MCF 10A (cell line): Measurements from ENCODE around the gene HPCAL1. TPM values are rescaled to one million over a fixed set of nuclear protein-coding genes. Genes with fewer than 3 reads are reported as not detected.

Source experiments
- BruUV-seq: library from RNA; stranded (reverse); fragments of 400-500 nt; replicated peaks from 2 replicates; lab custom pipeline; 2021; lab: Mats Ljungman, UMichigan
- CTCF ChIA-PET: fragments of 300-600 bp; sonication (Branson Sonifier 250); formaldehyde crosslinking; extraction: SDS; loops from one replicate; lab custom pipeline; 2021; ENCODE audit warnings: antibody characterized with exemption, inconsistent platforms; lab: Yijun Ruan, JAX
- POLR2A ChIA-PET: fragments of 300-600, 350-650 bp; sonication (Branson Sonifier 250); formaldehyde crosslinking; extraction: SDS; loops from one replicate; lab custom pipeline; 2020; ENCODE audit warnings: antibody characterized with exemption, inconsistent platforms; lab: Yijun Ruan, JAX
- DNase-seq: peaks from one replicate; pipeline ENCODE4 v3.0.0-alpha.2; 2018; ENCODE audit not compliant: unreplicated experiment
- H3K27ac Mint-ChIP-seq: one replicate; pipeline ENCODE4 v1.8.0; 2022; ENCODE audit warnings: mild to moderate bottlenecking, low read depth, mixed read lengths; ENCODE audit not compliant: unreplicated experiment
- H3K27me3 Mint-ChIP-seq: one replicate; pipeline ENCODE4 v1.8.0; 2022; ENCODE audit warnings: mixed read lengths; ENCODE audit not compliant: insufficient read depth, unreplicated experiment
- H3K36me3 Mint-ChIP-seq: one replicate; pipeline ENCODE4 v1.8.0; 2022; ENCODE audit warnings: mild to moderate bottlenecking, moderate library complexity, mixed read lengths; ENCODE audit not compliant: insufficient read depth, unreplicated experiment
- H3K4me1 Mint-ChIP-seq: one replicate; pipeline ENCODE4 v1.8.0; 2022; ENCODE audit warnings: mixed read lengths; ENCODE audit not compliant: insufficient read depth, unreplicated experiment
- H3K4me3 Mint-ChIP-seq: one replicate; pipeline ENCODE4 v1.8.0; 2022; ENCODE audit warnings: mild to moderate bottlenecking, moderate library complexity, mixed read lengths; ENCODE audit not compliant: unreplicated experiment
- H3K9me3 Mint-ChIP-seq: one replicate; pipeline ENCODE4 v1.8.0; 2022; ENCODE audit warnings: mixed read lengths; ENCODE audit not compliant: unreplicated experiment
- CTCF ChIP-seq: fragments of 200-600 bp; IDR thresholded peaks from one replicate; pipeline ENCODE4 v1.8.0; 2022; ENCODE audit warnings: antibody characterized with exemption, mild to moderate bottlenecking; ENCODE audit not compliant: unreplicated experiment
- intact Hi-C: fragments of 100-400 bp; cut with micrococcal nuclease; formaldehyde crosslinking; loops from 2 replicates; pipeline ENCODE4 v1.14.1; 2022
- total RNA-seq: library from RNA; stranded (reverse); gene quantifications from 2 replicates; pipeline ENCODE4 v1.2.3, GENCODE V29; 2022

The HPCAL1 gene
- total RNA-seq, 1 experiment from 2014 or later: 144 TPM

- DNase-seq: no peak
- H3K4me1 Mint-ChIP-seq: peaks cover 11% of the 10 kb centered on the region
- TF ChIP-seq CTCF: no peak
- H3K27me3 Mint-ChIP-seq: no peaks in the 10 kb centered on the region
- BruUV-seq: no TSS peak
- no peaks in the 10 kb centered on the region for H3K9me3 Mint-ChIP-seq
- H3K27ac Mint-ChIP-seq: peak overlapping the region; percentile 42
- ChIA-PET CTCF (interaction anchor here (0.5 to 0.6 kb wide), 2 partner anchors 25 to 240 kb away, joined by 3 to 4 read pairs; no protein-coding TSS in a partner anchor), POLR2A (interaction anchor here (1.7 kb wide), 1 partner anchor 29 kb away, joined by 3 read pairs; no protein-coding TSS in a partner anchor)
- H3K36me3 Mint-ChIP-seq: peaks cover 18% of the 10 kb centered on the region
- no peak overlapping the region for H3K4me3 Mint-ChIP-seq
- intact Hi-C loops: no loop called here
Measured at GRCh38 chr2:10363861-10364610, 61.3 kb downstream of the HPCAL1 start.

GRCh38 chr2:10365412-10365811 lies 62.7 kb downstream of the HPCAL1 start:
- no peak overlapping the region for H3K4me3 Mint-ChIP-seq
- no peak for TF ChIP-seq CTCF
- H3K27me3 Mint-ChIP-seq: no peaks in the 10 kb centered on the region
- no peak overlapping the region for H3K27ac Mint-ChIP-seq
- no peak for DNase-seq
- H3K9me3 Mint-ChIP-seq: no peaks in the 10 kb centered on the region
- H3K4me1 Mint-ChIP-seq: peaks cover 16% of the 10 kb centered on the region
- ChIA-PET CTCF (interaction anchor here (0.6 kb wide), 1 partner anchor 8 kb away, joined by 6 read pairs; no protein-coding TSS in a partner anchor), POLR2A (no interaction called here)
- peaks cover 17% of the 10 kb centered on the region for H3K36me3 Mint-ChIP-seq
- BruUV-seq: no TSS peak
- intact Hi-C loops: no loop called here

- no peak for TF ChIP-seq CTCF
- no peak for DNase-seq
- H3K27me3 Mint-ChIP-seq: no peaks in the 10 kb centered on the region
- CTCF ChIA-PET: interaction anchor here (0.5 kb wide), 1 partner anchor 79 kb away, joined by 8 read pairs; no protein-coding TSS in a partner anchor
- no peaks in the 10 kb centered on the region for H3K9me3 Mint-ChIP-seq
- no peak overlapping the region for H3K4me3 Mint-ChIP-seq
- intact Hi-C loops: no loop called here
- POLR2A ChIA-PET: interaction anchor here (0.8 kb wide), 1 partner anchor 13 kb away, joined by 3 read pairs; no protein-coding TSS in a partner anchor
- H3K27ac Mint-ChIP-seq: peak overlapping the region; percentile 62
- peaks cover 11% of the 10 kb centered on the region for H3K36me3 Mint-ChIP-seq
- H3K4me1 Mint-ChIP-seq: peaks cover 10% of the 10 kb centered on the region
- BruUV-seq: no TSS peak
Measured at GRCh38 chr2:10366601-10367270, 64.0 kb downstream of the HPCAL1 start.
